ENCODE results near the gene C1orf87. TPM values are rescaled to one million over a fixed set of nuclear protein-coding genes. Genes with fewer than 3 reads are reported as not detected.

The C1orf87 gene
- total and polyA plus RNA-seq, 10 donors, result not detected

DNA sequence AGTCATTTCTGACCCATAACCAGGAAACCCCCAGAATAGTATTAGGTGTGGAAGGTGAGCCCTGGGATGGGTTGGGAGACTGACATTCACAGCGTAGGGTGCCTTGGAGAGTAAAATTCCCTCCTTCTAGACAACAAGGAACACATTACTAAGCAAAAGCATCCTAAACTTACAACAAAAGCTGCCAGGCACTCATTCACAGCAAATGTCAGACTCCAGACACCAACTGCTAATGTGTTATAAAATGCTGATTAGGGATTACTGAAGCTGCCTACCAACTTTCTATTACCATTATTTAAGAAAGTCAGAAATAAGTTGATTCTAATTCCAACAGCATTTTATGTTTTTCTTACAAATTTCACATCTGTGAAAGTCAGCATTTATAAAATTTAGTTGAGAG, 40.0 kb upstream of the C1orf87 start:
- Histone ChIP-seq H3K27ac (no peak overlapping the region), H3K4me1 (no peaks in the 10 kb centered on the region), H3K9me3 (no peaks in the 10 kb centered on the region), H3K4me3 (no peak overlapping the region), H3K27me3 (replicated peaks in 1 of 7) (no peaks in the 10 kb centered on the region), H3K36me3 (no peaks in the 10 kb centered on the region)
- 78 to 100% (median 88%) methylated on average over 1 of the region's 1 CpG for whole genome bisulfite sequencing, 5 donors
- intact Hi-C loops (cut with DNase I; ENCODE audit: low total_unique reads), result no loop called here
- TF ChIP-seq, protein P1, sequence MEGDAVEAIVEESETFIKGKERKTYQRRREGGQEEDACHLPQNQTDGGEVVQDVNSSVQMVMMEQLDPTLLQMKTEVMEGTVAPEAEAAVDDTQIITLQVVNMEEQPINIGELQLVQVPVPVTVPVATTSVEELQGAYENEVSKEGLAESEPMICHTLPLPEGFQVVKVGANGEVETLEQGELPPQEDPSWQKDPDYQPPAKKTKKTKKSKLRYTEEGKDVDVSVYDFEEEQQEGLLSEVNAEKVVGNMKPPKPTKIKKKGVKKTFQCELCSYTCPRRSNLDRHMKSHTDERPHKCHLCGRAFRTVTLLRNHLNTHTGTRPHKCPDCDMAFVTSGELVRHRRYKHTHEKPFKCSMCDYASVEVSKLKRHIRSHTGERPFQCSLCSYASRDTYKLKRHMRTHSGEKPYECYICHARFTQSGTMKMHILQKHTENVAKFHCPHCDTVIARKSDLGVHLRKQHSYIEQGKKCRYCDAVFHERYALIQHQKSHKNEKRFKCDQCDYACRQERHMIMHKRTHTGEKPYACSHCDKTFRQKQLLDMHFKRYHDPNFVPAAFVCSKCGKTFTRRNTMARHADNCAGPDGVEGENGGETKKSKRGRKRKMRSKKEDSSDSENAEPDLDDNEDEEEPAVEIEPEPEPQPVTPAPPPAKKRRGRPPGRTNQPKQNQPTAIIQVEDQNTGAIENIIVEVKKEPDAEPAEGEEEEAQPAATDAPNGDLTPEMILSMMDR (IDR thresholded peaks at IDR 0.05 in 8 of 11, conservative IDR thresholded peaks at IDR 0.05 in 3 of 11), result no peak
- TF ChIP-seq POLR2AphosphoS5 (IDR thresholded peaks at IDR 0.05) (no peak), POLR2A (IDR thresholded peaks at IDR 0.05) (no peak)
- no peak for DNase-seq

DNA sequence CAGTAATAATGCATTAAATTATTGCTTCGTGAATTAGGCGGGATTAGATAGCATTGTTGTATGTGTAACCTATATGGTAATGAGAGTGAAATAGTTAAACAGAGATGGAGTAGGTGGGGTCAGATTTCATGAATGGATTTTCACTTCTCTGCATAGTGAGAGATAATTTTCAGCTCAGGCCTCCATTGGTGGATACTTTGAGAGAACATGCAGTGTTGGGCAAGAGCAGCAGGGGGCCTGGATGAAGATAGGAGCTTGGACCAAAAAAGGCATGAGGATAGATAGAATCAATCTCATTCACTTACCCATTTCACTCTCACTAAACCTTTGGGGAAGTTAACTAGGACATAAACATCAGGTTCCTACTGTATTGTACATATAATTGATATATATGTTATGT, 39.5 kb upstream of the C1orf87 start:
- Histone ChIP-seq H3K4me3 (no peak overlapping the region), H3K9me3 (no peaks in the 10 kb centered on the region), H3K27ac (no peak overlapping the region), H3K4me1 (no peaks in the 10 kb centered on the region), H3K36me3 (no peaks in the 10 kb centered on the region), H3K27me3 (replicated peaks in 1 of 7) (no peaks in the 10 kb centered on the region)
- TF ChIP-seq, protein P1 (IDR thresholded peaks at IDR 0.05 in 8 of 11, conservative IDR thresholded peaks at IDR 0.05 in 3 of 11), result no peak
- no peak for TF ChIP-seq POLR2AphosphoS5 (IDR thresholded peaks at IDR 0.05)
- TF ChIP-seq POLR2A (IDR thresholded peaks at IDR 0.05), result no peak
- no peak for DNase-seq
- WGBS, 5 donors, result 94 to 96% (median 96%) methylated on average over 2 of the region's 2 CpGs
- intact Hi-C loops (cut with DNase I; ENCODE audit: low total_unique reads), result no loop called here

DNA sequence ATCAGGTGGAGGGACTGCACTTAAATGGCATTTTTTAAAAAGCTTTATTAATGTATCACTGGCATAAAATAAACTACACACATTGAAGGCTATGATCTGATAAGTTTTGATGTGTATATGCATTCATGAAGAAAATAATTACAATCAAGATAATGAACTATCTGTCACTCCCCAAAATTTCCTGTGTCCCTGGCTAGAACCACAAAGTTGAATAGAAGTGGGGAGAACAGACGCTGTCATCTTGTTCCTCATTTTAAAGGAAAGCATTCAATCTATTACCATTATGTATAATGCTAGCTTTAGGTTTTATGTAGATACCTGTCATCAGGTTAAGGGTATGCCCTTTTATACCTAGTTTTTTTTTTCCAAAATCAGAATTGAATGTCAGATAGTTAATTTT, 38.1 kb upstream of the C1orf87 start:
- H3K36me3 ChIP-seq, result no peaks in the 10 kb centered on the region
- no peak for DNase-seq
- intact Hi-C loops (cut with DNase I; ENCODE audit: low total_unique reads), result no loop called here
- H3K27ac ChIP-seq, result no peak overlapping the region
- TF ChIP-seq POLR2A (IDR thresholded peaks at IDR 0.05) (no peak), POLR2AphosphoS5 (IDR thresholded peaks at IDR 0.05) (no peak)
- TF ChIP-seq, protein P1 (IDR thresholded peaks at IDR 0.05 in 8 of 11, conservative IDR thresholded peaks at IDR 0.05 in 3 of 11), result no peak
- H3K4me3 ChIP-seq, result no peak overlapping the region
- no peaks in the 10 kb centered on the region for H3K9me3 ChIP-seq
- H3K4me1 ChIP-seq, result no peaks in the 10 kb centered on the region
- no peaks in the 10 kb centered on the region for H3K27me3 ChIP-seq (replicated peaks in 1 of 7)
- 15 to 36% (median 24%) methylated on average over 1 of the region's 1 CpG for WGBS, 5 donors

DNA sequence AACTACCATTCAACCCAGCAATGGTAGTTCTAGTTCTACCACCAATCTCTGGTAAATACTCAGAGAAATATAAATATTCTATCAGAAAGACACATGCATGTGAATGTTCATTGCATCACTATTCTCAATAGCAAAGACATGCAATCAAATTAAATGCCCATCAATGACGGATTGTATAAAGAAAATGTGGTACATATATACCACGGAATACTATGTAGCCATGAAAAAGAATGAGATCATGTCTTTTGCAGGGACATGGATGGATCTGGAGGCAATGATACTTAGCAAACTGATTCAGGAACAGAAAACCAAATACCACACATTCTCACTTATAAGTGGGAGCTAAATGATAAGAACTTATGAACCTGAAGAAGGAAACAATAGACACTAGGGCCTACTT, 37.5 kb upstream of the C1orf87 start:
- no peak for TF ChIP-seq POLR2AphosphoS5 (IDR thresholded peaks at IDR 0.05)
- TF ChIP-seq POLR2A (IDR thresholded peaks at IDR 0.05), result no peak
- TF ChIP-seq, protein P1 (IDR thresholded peaks at IDR 0.05 in 8 of 11, conservative IDR thresholded peaks at IDR 0.05 in 3 of 11), result no peak
- WGBS, 5 donors, result 85 to 100% (median 95%) methylated on average over 2 of the region's 2 CpGs
- Histone ChIP-seq H3K4me1 (no peaks in the 10 kb centered on the region), H3K9me3 (no peaks in the 10 kb centered on the region), H3K27ac (no peak overlapping the region), H3K36me3 (no peaks in the 10 kb centered on the region), H3K4me3 (no peak overlapping the region), H3K27me3 (replicated peaks in 1 of 7) (no peaks in the 10 kb centered on the region)
- no peak for DNase-seq
- intact Hi-C loops (cut with DNase I; ENCODE audit: low total_unique reads), result no loop called here

All from spleen (tissue), 11 donors.